KMS-11 (cell line): Measurements from ENCODE around the gene TBX18.

ENCODE experiments used
- H2AFZ ChIP-seq: fragments of 200-600 bp; sonication (generic); 2 replicates; pipeline ENCODE4 v1.6.1; 2016; ENCODE audit warnings: antibody characterized with exemption, mixed run types, low read depth
- H3K27ac ChIP-seq: fragments of 200-600 bp; sonication (generic); 2 replicates; pipeline ENCODE4 v1.6.1; 2016; ENCODE audit warnings: mild to moderate bottlenecking, mixed run types
- H3K27me3 ChIP-seq: fragments of 200-600 bp; sonication (generic); 2 replicates; pipeline ENCODE4 v1.6.1; 2017; ENCODE audit warnings: mild to moderate bottlenecking, low read depth, mixed run types, moderate library complexity; ENCODE audit not compliant: insufficient read depth
- H3K36me3 ChIP-seq: fragments of 200-600 bp; sonication (generic); 2 replicates; pipeline ENCODE4 v1.6.1; 2017; ENCODE audit warnings: mild to moderate bottlenecking, mixed run types; ENCODE audit not compliant: insufficient read depth
- H3K4me1 ChIP-seq: fragments of 200-600 bp; sonication (generic); 2 replicates; pipeline ENCODE4 v1.6.1; 2016; ENCODE audit warnings: mild to moderate bottlenecking, low read depth, mixed run types; ENCODE audit not compliant: poor library complexity, severe bottlenecking
- H3K4me2 ChIP-seq: fragments of 200-600 bp; sonication (generic); 2 replicates; pipeline ENCODE4 v1.7.0; 2016; ENCODE audit warnings: mild to moderate bottlenecking, mixed run types
- H3K4me3 ChIP-seq: fragments of 200-600 bp; sonication (generic); IDR thresholded peaks from 2 replicates; pipeline ENCODE4 v1.6.1; 2017; ENCODE audit warnings: low read depth, low read length, mixed read lengths; ENCODE audit not compliant: insufficient read depth
- H3K79me2 ChIP-seq: fragments of 200-600 bp; sonication (generic); 2 replicates; pipeline ENCODE4 v1.6.1; 2016; ENCODE audit warnings: low read depth, mixed run types; ENCODE audit not compliant: insufficient read depth
- H3K9ac ChIP-seq: fragments of 200-600 bp; sonication (generic); 2 replicates; pipeline ENCODE4 v1.6.1; 2016; ENCODE audit warnings: mild to moderate bottlenecking, mixed run types
- H4K20me1 ChIP-seq: fragments of 200-600 bp; sonication (generic); 2 replicates; pipeline ENCODE4 v1.6.1; 2016; ENCODE audit warnings: mild to moderate bottlenecking, mixed run types; ENCODE audit not compliant: insufficient read depth
- CTCF ChIP-seq: fragments of 200-600 bp; sonication (generic); conservative IDR thresholded peaks from 2 replicates; pipeline ENCODE4 v1.6.1; 2017; ENCODE audit warnings: low read depth, mild to moderate bottlenecking, antibody characterized with exemption, low read length, moderate library complexity, mixed read lengths

Gene TBX18

GRCh38 chr6:84779917-84780316, 15.5 kb upstream of the TBX18 start:
- Histone ChIP-seq H3K9ac (no peak overlapping the region), H3K36me3 (no peaks in the 10 kb centered on the region), H3K4me3 (no peak overlapping the region), H3K27me3 (no peaks in the 10 kb centered on the region), H3K4me1 (no peaks in the 10 kb centered on the region), H3K79me2 (no peaks in the 10 kb centered on the region), H2AFZ (no peak overlapping the region), H3K4me2 (no peak overlapping the region), H3K27ac (no peak overlapping the region), H4K20me1 (no peaks in the 10 kb centered on the region)
- no peak for TF ChIP-seq CTCF

GRCh38 chr6:84779380-84779779, 15.0 kb upstream of the TBX18 start:
- Histone ChIP-seq H2AFZ (no peak overlapping the region), H3K4me3 (no peak overlapping the region), H3K27ac (no peak overlapping the region), H3K79me2 (no peaks in the 10 kb centered on the region), H3K4me1 (no peaks in the 10 kb centered on the region), H4K20me1 (no peaks in the 10 kb centered on the region), H3K9ac (no peak overlapping the region), H3K27me3 (no peaks in the 10 kb centered on the region), H3K36me3 (no peaks in the 10 kb centered on the region), H3K4me2 (no peak overlapping the region)
- no peak for TF ChIP-seq CTCF

GRCh38 chr6:84777888-84778287, 13.5 kb upstream of the TBX18 start:
- no peak for TF ChIP-seq CTCF
- no peaks in the 10 kb centered on the region for H3K79me2 ChIP-seq
- H3K36me3 ChIP-seq: no peaks in the 10 kb centered on the region
- H4K20me1 ChIP-seq: no peaks in the 10 kb centered on the region
- no peak overlapping the region for H2AFZ ChIP-seq
- no peak overlapping the region for H3K4me2 ChIP-seq
- H3K4me1 ChIP-seq: no peaks in the 10 kb centered on the region
- no peak overlapping the region for H3K4me3 ChIP-seq
- no peak overlapping the region for H3K9ac ChIP-seq
- no peak overlapping the region for H3K27ac ChIP-seq
- no peaks in the 10 kb centered on the region for H3K27me3 ChIP-seq

GRCh38 chr6:84776392-84776791, 12.0 kb upstream of the TBX18 start:
- H3K4me1 ChIP-seq: no peaks in the 10 kb centered on the region
- H3K36me3 ChIP-seq: no peaks in the 10 kb centered on the region
- no peak overlapping the region for H3K27ac ChIP-seq
- TF ChIP-seq CTCF: no peak
- no peaks in the 10 kb centered on the region for H3K27me3 ChIP-seq
- H2AFZ ChIP-seq: no peak overlapping the region
- no peaks in the 10 kb centered on the region for H3K79me2 ChIP-seq
- H3K4me3 ChIP-seq: no peak overlapping the region
- no peak overlapping the region for H3K4me2 ChIP-seq
- H4K20me1 ChIP-seq: no peaks in the 10 kb centered on the region
- no peak overlapping the region for H3K9ac ChIP-seq

- Histone ChIP-seq H4K20me1 (no peaks in the 10 kb centered on the region), H3K27me3 (no peaks in the 10 kb centered on the region)
These were observed 11.4 kb upstream of the TBX18 start for GRCh38 chr6:84775751-84776150.

More at GRCh38 chr6:84775751-84776150, 11.4 kb upstream of the TBX18 start:
- no peak overlapping the region for H3K4me2 ChIP-seq
- no peak overlapping the region for H3K9ac ChIP-seq
- H3K4me1 ChIP-seq: no peaks in the 10 kb centered on the region
- TF ChIP-seq CTCF: no peak
- H3K4me3 ChIP-seq: no peak overlapping the region
- H2AFZ ChIP-seq: no peak overlapping the region
- no peak overlapping the region for H3K27ac ChIP-seq
- H3K79me2 ChIP-seq: no peaks in the 10 kb centered on the region
- H3K36me3 ChIP-seq: no peaks in the 10 kb centered on the region
